HCT116 (cell line): Measurements from ENCODE around the gene THG1L. TPM values are rescaled to one million over a fixed set of nuclear protein-coding genes. Genes with fewer than 3 reads are reported as not detected.

ENCODE experiments used
- ATAC-seq: fragments of 200-7000 bp; cut with Tn5 transposase; 2 replicates; pipeline ENCODE4 v1.9.1; 2020; ENCODE audit warnings: mild to moderate bottlenecking, moderate library complexity
- BruUV-seq: library from RNA; stranded (reverse); fragments of 400-500 nt; replicated peaks from 2 replicates; lab custom pipeline; 2021; lab: Mats Ljungman, UMichigan
- CTCF ChIA-PET: fragments of 300-600 bp; sonication (Branson Sonifier 250); formaldehyde crosslinking; loops from one replicate; lab custom pipeline; 2021; ENCODE audit warnings: antibody characterized with exemption; lab: Charles Lee
- POLR2A ChIA-PET: fragments of 300-600, 350-600 bp; sonication (Branson Sonifier 250); formaldehyde crosslinking; loops from one replicate; lab custom pipeline; 2021; ENCODE audit warnings: antibody characterized with exemption; lab: Charles Lee
- RAD21 ChIA-PET, 2 experiments: fragments of 300-600 bp; sonication (Branson Sonifier 250); formaldehyde crosslinking; loops; one replicate each; lab custom pipeline; 2023; ENCODE audit warnings: low total read pairs in 2 of 2; ENCODE audit not compliant: uncharacterized antibody in 2 of 2, unreplicated experiment in 2 of 2, low non-redundant PET in 1 of 2; lab: Charles Lee
- DNase-seq: peaks from one replicate; pipeline ENCODE4 v3.0.0-alpha.2; 2010; ENCODE audit warnings: low read depth, low spot score
- H2AFZ ChIP-seq: fragments of 200-600 bp; shearing (Covaris generic), sonication (generic); 2 replicates; pipeline ENCODE4 v1.6.1; 2017; ENCODE audit warnings: low read depth, mixed run types, mixed read lengths, antibody characterized with exemption, low read length; ENCODE audit not compliant: poor library complexity, severe bottlenecking
- H3K27ac ChIP-seq: 2 replicates; pipeline ENCODE4 v1.5.1; 2012; ENCODE audit warnings: low read depth, low read length
- H3K27me3 ChIP-seq: fragments of 200-600 bp; sonication (generic); 2 replicates; pipeline ENCODE4 v1.6.1; 2016; ENCODE audit warnings: mixed run types, low read length, mixed read lengths; ENCODE audit not compliant: insufficient read depth
- H3K36me3 ChIP-seq, 2 experiments: fragments of 200-500 bp in 1 of 2; fragments of 200-600 bp in 1 of 2; sonication (Bioruptor generic) in 1 of 2; sonication (generic) in 1 of 2; 2 replicates each; pipeline versions ENCODE4 v1.5.1 to v1.6.1; 2014 to 2016; ENCODE audit warnings: low read length in 2 of 2, inconsistent platforms in 1 of 2, mixed read lengths in 1 of 2, mixed run types in 1 of 2; ENCODE audit not compliant: insufficient read depth in 2 of 2, control insufficient read depth in 1 of 2
- H3K4me1 ChIP-seq, 2 experiments: fragments of 200-600 bp in 1 of 2; sonication (generic) in 1 of 2; 2 replicates each; pipeline versions ENCODE4 v1.5.1 to v1.6.1; 2012 to 2017; ENCODE audit warnings: low read length in 2 of 2, inconsistent platforms in 1 of 2, mild to moderate bottlenecking in 1 of 2, mixed read lengths in 1 of 2, mixed run types in 1 of 2, moderate library complexity in 1 of 2; ENCODE audit not compliant: insufficient read depth in 2 of 2, control insufficient read depth in 1 of 2
- H3K4me2 ChIP-seq: fragments of 200-600 bp; sonication (generic); 2 replicates; pipeline ENCODE4 v1.6.1; 2017; ENCODE audit warnings: mixed run types, low read length, mixed read lengths
- H3K4me3 ChIP-seq, 2 experiments: fragments of 200-600 bp in 1 of 2; sonication (generic) in 1 of 2; replicated peaks in 1 of 2; 2 replicates each; pipeline ENCODE4 v1.5.1; 2011 to 2016; ENCODE audit warnings: low read length in 2 of 2, control low read depth in 1 of 2, low read depth in 1 of 2, mild to moderate bottlenecking in 1 of 2, mixed read lengths in 1 of 2, mixed run types in 1 of 2
- H3K79me2 ChIP-seq: fragments of 200-600 bp; sonication (generic); 2 replicates; pipeline ENCODE4 v1.6.1; 2017; ENCODE audit warnings: mild to moderate bottlenecking, mixed run types, low read length, moderate library complexity, mixed read lengths; ENCODE audit not compliant: insufficient read depth
- H3K9ac ChIP-seq: fragments of 200-600 bp; sonication (generic); 2 replicates; pipeline ENCODE4 v1.6.1; 2016; ENCODE audit warnings: low read length, mixed read lengths
- H3K9me2 ChIP-seq: fragments of 200-600 bp; sonication (generic), shearing (Covaris generic); 2 replicates; pipeline ENCODE4 v1.6.1; 2017; ENCODE audit warnings: mixed run types, mild to moderate bottlenecking, moderate library complexity; ENCODE audit not compliant: insufficient read depth
- H3K9me3 ChIP-seq, 2 experiments: fragments of 200-500 bp in 1 of 2; fragments of 200-600 bp in 1 of 2; sonication (Bioruptor generic) in 1 of 2; sonication (generic) in 1 of 2; 2 replicates each; pipeline ENCODE4 v1.6.1; 2014 to 2017; ENCODE audit warnings: low read length in 2 of 2, mixed read lengths in 2 of 2, inconsistent platforms in 1 of 2, low read depth in 1 of 2, mild to moderate bottlenecking in 1 of 2, mixed run types in 1 of 2, moderate library complexity in 1 of 2; ENCODE audit not compliant: control insufficient read depth in 1 of 2, insufficient read depth in 1 of 2
- H4K20me1 ChIP-seq: fragments of 200-600 bp; sonication (generic), shearing (Covaris generic); 2 replicates; pipeline ENCODE4 v1.6.1; 2017; ENCODE audit warnings: mixed run types, mild to moderate bottlenecking, moderate library complexity; ENCODE audit not compliant: insufficient read depth
- CBX3 ChIP-seq: IDR thresholded peaks from 2 replicates; pipeline ENCODE4 v1.6.1; 2012; ENCODE audit warnings: low read depth
- CEBPB ChIP-seq: IDR thresholded peaks from 2 replicates; pipeline ENCODE4 v1.6.1; 2012; ENCODE audit warnings: low read depth
- CTCF ChIP-seq, 3 experiments: fragments of 200-600 bp in 1 of 3; sonication (generic) in 1 of 3; IDR thresholded peaks in 2 of 3; conservative IDR thresholded peaks in 1 of 3; 2 replicates each; pipeline ENCODE4 v1.5.1; 2012 to 2017; ENCODE audit warnings: low read depth in 2 of 3, low read length in 2 of 3, antibody characterized with exemption in 1 of 3, borderline replicate concordance in 1 of 3, control low read depth in 1 of 3, mild to moderate bottlenecking in 1 of 3, mixed read lengths in 1 of 3, mixed run types in 1 of 3, moderate library complexity in 1 of 3; ENCODE audit not compliant: insufficient read depth in 1 of 3
- EGR1 ChIP-seq: IDR thresholded peaks from 2 replicates; pipeline ENCODE4 v1.6.1; 2012; ENCODE audit warnings: low read depth
- ELF1 ChIP-seq: IDR thresholded peaks from 2 replicates; pipeline ENCODE4 v1.6.1; 2012; ENCODE audit warnings: low read depth, borderline replicate concordance
- ZNF274 ChIP-seq: fragments of 200-500 bp; sonication (Bioruptor generic); IDR thresholded peaks from 2 replicates; pipeline ENCODE4 v1.6.1; 2014; ENCODE audit warnings: mild to moderate bottlenecking, low read depth, low read length, inconsistent platforms
- intact Hi-C: fragments of 100-400 bp; cut with micrococcal nuclease; formaldehyde crosslinking; loops from 2 replicates; pipeline ENCODE4 v1.10.0; 2022
- total RNA-seq: library from RNA; stranded (reverse); gene quantifications from one replicate; pipeline ENCODE4 v1.2.1, GENCODE V29; 2021; ENCODE audit not compliant: unreplicated experiment

THG1L gene
- total RNA-seq, 1 experiment from 2014 or later: 33.9 TPM

GRCh38 chr5:157747766-157748700 lies 16.8 kb downstream of the THG1L start (continued):
- no peak for TF ChIP-seq CTCF (IDR thresholded peaks at IDR 0.05 in 2 of 3, conservative IDR thresholded peaks at IDR 0.05 in 1 of 3; ENCODE audit: borderline replicate concordance in 1 of 3, insufficient read depth in 1 of 3, low read depth in 2 of 3, low read length in 2 of 3)
- TF ChIP-seq ZNF274: no peak

GRCh38 chr5:157748760-157749461 lies 17.7 kb downstream of the THG1L start:
- BruUV-seq: no TSS peak
- Histone ChIP-seq H3K4me3 (no peak overlapping the region), H3K36me3 (peaks cover 2 to 6% of the 10 kb centered on the region in 2 experiments; a peak in 1 of 4 replicates), H3K4me2 (no peak overlapping the region), H3K9me3 (no peaks in the 10 kb centered on the region), H4K20me1 (no peaks in the 10 kb centered on the region), H3K27me3 (no peaks in the 10 kb centered on the region), H3K27ac (no peak overlapping the region), H2AFZ (no peak overlapping the region), H3K4me1 (peaks cover 3 to 14% of the 10 kb centered on the region in 2 experiments; a peak in 2 of 4 replicates), H3K79me2 (no peaks in the 10 kb centered on the region), H3K9me2 (no peaks in the 10 kb centered on the region), H3K9ac (no peak overlapping the region)
- TF ChIP-seq CBX3: no peak
- no peak for TF ChIP-seq EGR1
- no peak for TF ChIP-seq CEBPB
- TF ChIP-seq ELF1: no peak
- ChIA-PET CTCF (interaction anchor here (1.0 to 1.4 kb wide), 2 partner anchors 246 to 421 kb away, joined by 3 to 4 read pairs; no protein-coding TSS in a partner anchor), RAD21 (interaction anchor here in 1 of 2 experiments (0.6 kb wide), 1 partner anchor 103 kb away, joined by 3 read pairs; no protein-coding TSS in a partner anchor), POLR2A (no interaction called here)
- ATAC-seq (no peak), DNase-seq (no peak)
- intact Hi-C loops: loop anchor here (10.0 kb wide), 2 partner anchors 494 to 604 kb away; partner anchors contain the start of gene MED7
